Gastroesophageal sphincter (tissue), 4 donors: Measurements from ENCODE around the gene DIO1. TPM values are rescaled to one million over a fixed set of nuclear protein-coding genes. Genes with fewer than 3 reads are reported as not detected.

ENCODE experiments used
- ATAC-seq: fragments of 150-250 bp; one replicate; pipeline ENCODE4 v1.9.1; 2016; ENCODE audit warnings: mild to moderate bottlenecking, moderate library complexity
- H3K27ac ChIP-seq, 4 donors: fragments of 200-600 bp; sonication (generic) in 3 of 4; 1 replicate in 3 of 4; 2 replicates in 1 of 4; pipeline ENCODE4 v1.5.1; 2016 to 2019
- H3K27me3 ChIP-seq: fragments of 200-600 bp; sonication (generic); one replicate; pipeline ENCODE4 v1.5.1; 2019
- H3K36me3 ChIP-seq, 2 donors: fragments of 200-600 bp; sonication (generic); one replicate each; pipeline ENCODE4 v1.5.1; 2019; ENCODE audit warnings: control low read depth in 1 of 2
- H3K4me1 ChIP-seq, 3 donors: fragments of 200-600 bp; sonication (generic); 1 replicate in 2 of 3; 2 replicates in 1 of 3; pipeline ENCODE4 v1.5.1; 2016 to 2019; ENCODE audit warnings: control low read depth in 2 of 3
- H3K4me3 ChIP-seq, 2 donors: fragments of 200-600 bp; sonication (generic); one replicate each; pipeline ENCODE4 v1.5.1; 2019; ENCODE audit warnings: mild to moderate bottlenecking in 1 of 2, moderate library complexity in 1 of 2
- H3K9me3 ChIP-seq, 3 donors: fragments of 200-600 bp; sonication (generic); one replicate each; pipeline ENCODE4 v1.5.1; 2017 to 2019; ENCODE audit warnings: control low read depth in 2 of 3
- CTCF ChIP-seq, 4 experiments: fragments of 200-600 bp in 2 of 4; fragments of 450-650 bp in 2 of 4; sonication (generic) in 1 of 4; IDR thresholded peaks; one replicate each; pipeline ENCODE4 v1.5.1; 2017 to 2019; ENCODE audit warnings: antibody characterized with exemption in 4 of 4, mild to moderate bottlenecking in 2 of 4, moderate library complexity in 2 of 4
- EP300 ChIP-seq: sonication (generic); formaldehyde crosslinking; IDR thresholded peaks from one replicate; pipeline ENCODE4 v1.6.1; 2017; ENCODE audit warnings: antibody characterized with exemption, mild to moderate bottlenecking
- POLR2A ChIP-seq, 2 donors: fragments of 450-650 bp; IDR thresholded peaks; one replicate each; pipeline ENCODE4 v1.6.1; 2017; ENCODE audit warnings: antibody characterized with exemption in 2 of 2, mild to moderate bottlenecking in 2 of 2, moderate library complexity in 1 of 2
- POLR2AphosphoS5 ChIP-seq: sonication (generic); formaldehyde crosslinking; IDR thresholded peaks from one replicate; pipeline ENCODE4 v1.6.1; 2017; ENCODE audit warnings: antibody characterized with exemption
- WGBS, 2 donors: methylation state at CpG; one replicate each; pipeline ENCODE4 v1.1.5; 2018; ENCODE audit warnings: low coverage in 1 of 2; 5-methylcytosine and 5-hydroxymethylcytosine counted together
- total RNA-seq, 4 donors: library from RNA; depleted of rRNA; stranded (reverse); fragments of >200 nt; gene quantifications; one replicate each; pipeline ENCODE4 v1.1.0, GENCODE V29; 2016

Gene DIO1
- total RNA-seq, 4 donors from 2014 or later, result not detected

GRCh38 chr1:53860967-53861411 lies 33.0 kb upstream of the DIO1 start:
- Histone ChIP-seq H3K9me3 (no peaks in the 10 kb centered on the region), H3K36me3 (peaks cover 0 to 80% of the 10 kb centered on the region in 2 donors), H3K4me3 (no peak overlapping the region), H3K27me3 (no peaks in the 10 kb centered on the region), H3K27ac (no peak overlapping the region), H3K4me1 (no peaks in the 10 kb centered on the region)
- TF ChIP-seq CTCF (IDR thresholded peaks at IDR 0.05), result peak; percentile 48 to 73 (median 61)
- no peak for TF ChIP-seq POLR2A (IDR thresholded peaks at IDR 0.05)
- TF ChIP-seq POLR2AphosphoS5, result no peak
- TF ChIP-seq EP300, result no peak
- no peak for ATAC-seq

GRCh38 chr1:53862507-53862906 lies 31.5 kb upstream of the DIO1 start:
- 55 to 56% methylated on average over 6 of the region's 7 CpGs for WGBS, 2 donors
- Histone ChIP-seq H3K27ac (no peak overlapping the region), H3K36me3 (peaks cover 0 to 78% of the 10 kb centered on the region in 2 donors), H3K27me3 (no peaks in the 10 kb centered on the region), H3K4me3 (no peak overlapping the region), H3K4me1 (no peaks in the 10 kb centered on the region), H3K9me3 (no peaks in the 10 kb centered on the region)
- no peak for ATAC-seq
- TF ChIP-seq POLR2A (IDR thresholded peaks at IDR 0.05) (no peak), POLR2AphosphoS5 (no peak), CTCF (IDR thresholded peaks at IDR 0.05) (no peak), EP300 (no peak)

DNA sequence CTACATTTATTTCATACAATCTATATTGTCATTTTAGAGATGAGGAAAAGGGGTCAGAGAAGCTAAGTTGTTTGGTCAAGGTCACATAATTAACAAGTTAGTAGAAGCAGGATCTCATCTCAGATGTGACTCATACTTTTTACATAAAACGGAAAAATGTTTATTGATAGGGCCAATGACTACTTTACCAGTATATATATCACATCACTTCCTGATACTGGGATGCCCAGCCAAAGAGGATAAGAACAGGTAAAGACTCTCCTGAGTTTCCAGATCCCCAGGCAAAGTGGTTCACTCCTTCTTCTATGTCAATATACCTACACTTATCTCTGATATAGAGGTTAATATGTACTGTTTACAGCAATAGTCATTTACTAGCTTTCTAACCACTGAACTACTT lies 25.4 kb upstream of the DIO1 start:
- no peak overlapping the region for H3K4me3 ChIP-seq
- no peak overlapping the region for H3K27ac ChIP-seq
- no peak for TF ChIP-seq POLR2A (IDR thresholded peaks at IDR 0.05)
- TF ChIP-seq CTCF (IDR thresholded peaks at IDR 0.05), result no peak
- no peak for TF ChIP-seq POLR2AphosphoS5
- no peak for TF ChIP-seq EP300
- WGBS, 2 donors, result 63 to 79% methylated on average over 1 of the region's 1 CpG
- peaks cover 3 to 93% of the 10 kb centered on the region in 2 donors for H3K36me3 ChIP-seq
- no peak for ATAC-seq
- H3K9me3 ChIP-seq, result no peaks in the 10 kb centered on the region
- no peaks in the 10 kb centered on the region for H3K4me1 ChIP-seq
- no peaks in the 10 kb centered on the region for H3K27me3 ChIP-seq

DNA sequence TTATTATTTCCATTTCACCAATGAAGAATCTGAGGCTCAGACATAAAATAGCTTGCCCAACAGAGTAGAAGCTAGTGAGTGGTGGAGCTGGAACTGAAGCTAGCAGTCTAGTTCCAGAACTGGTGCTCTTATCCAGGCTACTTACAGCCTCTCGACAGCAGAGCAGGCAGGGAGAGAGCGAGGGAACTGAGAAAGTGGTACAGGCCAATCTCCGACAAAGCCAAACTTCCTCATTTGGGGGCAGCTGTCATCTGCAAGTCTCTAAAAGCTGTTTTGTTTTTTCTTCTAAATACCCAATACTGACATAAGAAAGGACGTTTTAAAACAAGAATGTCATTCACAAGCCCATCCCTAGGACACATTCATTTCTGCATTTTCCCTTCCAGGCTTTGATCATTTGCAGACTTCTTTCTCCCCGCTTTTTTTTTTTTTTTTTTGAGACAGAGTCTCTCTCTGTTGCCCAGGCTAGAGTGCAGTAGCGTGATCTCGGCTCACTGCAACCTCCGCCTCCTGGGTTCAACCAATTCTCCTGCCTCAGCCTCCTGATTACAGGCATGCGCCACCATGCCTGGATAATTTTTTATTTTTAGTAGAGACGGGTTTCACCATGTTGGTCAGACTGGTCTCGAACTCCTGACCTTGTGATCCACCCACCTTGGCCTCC lies 24.4 kb upstream of the DIO1 start:
- peaks cover 3 to 93% of the 10 kb centered on the region in 2 donors for H3K36me3 ChIP-seq
- H3K4me3 ChIP-seq, result no peak overlapping the region
- no peak for ATAC-seq
- no peak for TF ChIP-seq POLR2AphosphoS5
- TF ChIP-seq CTCF (IDR thresholded peaks at IDR 0.05), result no peak
- no peak for TF ChIP-seq EP300
- TF ChIP-seq POLR2A (IDR thresholded peaks at IDR 0.05), result no peak
- no peaks in the 10 kb centered on the region for H3K9me3 ChIP-seq
- no peaks in the 10 kb centered on the region for H3K27me3 ChIP-seq
- H3K27ac ChIP-seq, result no peak overlapping the region
- H3K4me1 ChIP-seq, result no peaks in the 10 kb centered on the region
- 63 to 76% methylated on average over 7 of the region's 11 CpGs for WGBS, 2 donors

DNA sequence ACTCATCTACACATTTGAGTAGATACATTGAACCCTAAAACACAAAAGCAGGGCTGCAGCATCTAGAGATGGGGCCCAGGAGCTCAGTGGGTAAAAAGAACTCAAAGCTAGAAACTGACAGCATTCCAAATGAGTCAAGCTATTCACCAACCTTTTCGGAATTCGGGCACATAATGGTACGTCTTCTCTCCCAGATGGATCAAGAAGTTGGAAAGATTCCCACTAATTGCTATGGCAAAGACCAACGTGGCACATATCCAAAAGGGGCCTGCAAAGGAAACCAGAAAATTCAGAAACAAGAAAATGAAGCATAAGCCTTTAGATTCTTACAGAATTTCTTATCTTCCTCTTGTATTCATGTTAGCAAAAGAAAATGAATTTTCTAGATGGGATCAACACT lies 22.8 kb upstream of the DIO1 start:
- no peaks in the 10 kb centered on the region for H3K4me1 ChIP-seq
- no peak for ATAC-seq
- H3K36me3 ChIP-seq, result peaks cover 3 to 96% of the 10 kb centered on the region in 2 donors
- H3K4me3 ChIP-seq, result no peak overlapping the region
- TF ChIP-seq CTCF (IDR thresholded peaks at IDR 0.05) (no peak), POLR2AphosphoS5 (no peak), EP300 (no peak), POLR2A (IDR thresholded peaks at IDR 0.05) (no peak)
- H3K27me3 ChIP-seq, result no peaks in the 10 kb centered on the region
- WGBS, 2 donors, result 53 to 64% methylated on average over 4 of the region's 4 CpGs
- no peaks in the 10 kb centered on the region for H3K9me3 ChIP-seq
- no peak overlapping the region for H3K27ac ChIP-seq
